ENCODE measurements around the gene MAP4. TPM values are rescaled to one million over a fixed set of nuclear protein-coding genes. Genes with fewer than 3 reads are reported as not detected.

MAP4 gene
- total and polyA plus RNA-seq, 2 donors (not counting 1 experiment from before 2014, with no cell fraction given): 39.2 to 132 TPM

DNA sequence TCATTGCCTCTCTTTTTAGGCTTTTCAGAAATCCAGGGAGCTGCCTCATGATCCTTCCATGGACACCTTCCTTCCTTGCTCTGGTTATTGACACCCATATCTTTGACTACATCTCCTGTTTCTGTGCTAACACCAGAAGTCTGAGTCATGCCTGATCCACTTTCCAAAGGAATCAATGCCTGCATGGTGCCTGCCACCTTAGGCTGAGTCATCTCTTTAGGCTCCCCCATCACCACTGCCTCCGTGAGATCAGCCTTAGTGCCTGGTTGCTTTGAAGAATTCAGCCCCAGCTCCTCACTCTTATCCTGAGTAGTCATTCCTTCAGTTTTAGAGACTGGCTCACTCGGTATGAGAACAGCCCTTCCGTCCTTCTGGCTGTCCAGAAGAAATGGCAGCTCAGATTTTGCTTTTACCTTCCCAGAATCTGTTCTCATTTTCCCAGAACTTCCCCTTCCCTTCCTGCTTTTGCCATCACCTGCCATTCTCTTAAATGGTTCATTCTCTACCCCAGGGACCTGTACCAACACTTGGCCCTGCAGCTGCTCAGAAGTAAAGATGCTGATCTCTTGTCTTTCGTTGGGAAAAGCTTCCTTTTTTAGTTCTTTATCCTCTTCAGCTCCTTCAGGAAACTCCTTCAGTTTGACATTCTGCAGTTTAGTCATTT lies 105.3 kb downstream of the MAP4 start:
- no peaks in the 10 kb centered on the region for H3K9me3 ChIP-seq (ENCODE audit: control extremely low read depth in 1 of 3, control insufficient read depth in 2 of 3, insufficient read depth in 1 of 3, low read length in 2 of 3)
- DNase-seq (no peak), ATAC-seq (ENCODE audit: low read depth) (no peak)
- no peak overlapping the region for H3K4me2 ChIP-seq (replicated peaks; ENCODE audit: low read depth, low read length, poor library complexity, severe bottlenecking)
- H3K4me3 ChIP-seq (ENCODE audit: control extremely low read depth in 1 of 5, extremely low read depth in 1 of 5, insufficient read depth in 1 of 5, low read depth in 2 of 5, low read length in 4 of 5): no peak overlapping the region
- H3K27me3 ChIP-seq (replicated peaks in 1 of 4; ENCODE audit: control extremely low read depth in 1 of 4, control insufficient read depth in 3 of 4, insufficient read depth in 4 of 4, low read length in 3 of 4): no peaks in the 10 kb centered on the region
- H3K79me2 ChIP-seq (ENCODE audit: control insufficient read depth, insufficient read depth, low read length): no peaks in the 10 kb centered on the region
- Mint-ChIP-seq H3K4me3 (no peak overlapping the region), H3K9me3 (ENCODE audit: insufficient read depth) (no peaks in the 10 kb centered on the region), H3K4me1 (no peaks in the 10 kb centered on the region), H3K27me3 (no peaks in the 10 kb centered on the region), H3K27ac (no peak overlapping the region)
- peaks cover 17 to 36% of the 10 kb centered on the region in 2 experiments for H3K36me3 ChIP-seq (replicated peaks in 1 of 2; ENCODE audit: control extremely low read depth in 1 of 2, control insufficient read depth in 1 of 2, extremely low read depth in 1 of 2, insufficient read depth in 2 of 2, low read length in 1 of 2)
- H3K4me1 ChIP-seq (ENCODE audit: control insufficient read depth in 2 of 2, insufficient read depth in 2 of 2, low read length in 2 of 2): no peaks in the 10 kb centered on the region
- no peak overlapping the region for H3K9ac ChIP-seq (ENCODE audit: low read length)
- CTCF ChIA-PET: no interaction called here
- POLR2A ChIA-PET: no interaction called here
- H4K20me1 ChIP-seq (ENCODE audit: control insufficient read depth, insufficient read depth, low read length, poor library complexity, severe bottlenecking): no peaks in the 10 kb centered on the region
- H2AFZ ChIP-seq (ENCODE audit: insufficient read depth, low read depth, low read length, poor library complexity, severe bottlenecking): no peak overlapping the region
- WGBS (ENCODE audit: insufficient coverage): 100% methylated on average over 4 of the region's 4 CpGs
- intact Hi-C loops (cut with micrococcal nuclease): no loop called here
- TF ChIP-seq CTCF (IDR thresholded peaks at IDR 0.05) (no peak), EZH2 (IDR thresholded peaks at IDR 0.05; ENCODE audit: borderline replicate concordance, insufficient read depth, low read depth, low read length, poor library complexity, severe bottlenecking) (no peak)
- no peak overlapping the region for H3K27ac ChIP-seq (ENCODE audit: low read length in 2 of 2)

- Histone ChIP-seq H3K9ac (ENCODE audit: low read length) (no peak overlapping the region), H4K20me1 (ENCODE audit: control insufficient read depth, insufficient read depth, low read length, poor library complexity, severe bottlenecking) (no peaks in the 10 kb centered on the region)
Measured at GRCh38 chr3:47910233-47910632, 106.0 kb downstream of the MAP4 start.

More at GRCh38 chr3:47910233-47910632, 106.0 kb downstream of the MAP4 start:
- no peak overlapping the region for H3K4me3 Mint-ChIP-seq
- no peaks in the 10 kb centered on the region for H3K4me1 Mint-ChIP-seq
- Histone ChIP-seq H3K4me1 (ENCODE audit: control insufficient read depth in 2 of 2, insufficient read depth in 2 of 2, low read length in 2 of 2) (no peaks in the 10 kb centered on the region), H2AFZ (ENCODE audit: insufficient read depth, low read depth, low read length, poor library complexity, severe bottlenecking) (no peak overlapping the region), H3K36me3 (replicated peaks in 1 of 2; ENCODE audit: control extremely low read depth in 1 of 2, control insufficient read depth in 1 of 2, extremely low read depth in 1 of 2, insufficient read depth in 2 of 2, low read length in 1 of 2) (peaks cover 14 to 33% of the 10 kb centered on the region in 2 experiments), H3K4me3 (ENCODE audit: control extremely low read depth in 1 of 5, extremely low read depth in 1 of 5, insufficient read depth in 1 of 5, low read depth in 2 of 5, low read length in 4 of 5) (no peak overlapping the region), H3K27me3 (replicated peaks in 1 of 4; ENCODE audit: control extremely low read depth in 1 of 4, control insufficient read depth in 3 of 4, insufficient read depth in 4 of 4, low read length in 3 of 4) (no peaks in the 10 kb centered on the region), H3K79me2 (ENCODE audit: control insufficient read depth, insufficient read depth, low read length) (no peaks in the 10 kb centered on the region), H3K9me3 (ENCODE audit: control extremely low read depth in 1 of 3, control insufficient read depth in 2 of 3, insufficient read depth in 1 of 3, low read length in 2 of 3) (no peaks in the 10 kb centered on the region), H3K27ac (ENCODE audit: low read length in 2 of 2) (no peak overlapping the region), H3K4me2 (replicated peaks; ENCODE audit: low read depth, low read length, poor library complexity, severe bottlenecking) (no peak overlapping the region)
- ATAC-seq (ENCODE audit: low read depth): no peak
- POLR2A ChIA-PET: no interaction called here
- intact Hi-C loops (cut with micrococcal nuclease): no loop called here
- WGBS (ENCODE audit: insufficient coverage): no CpG with 5 or more reads among the region's 1 CpG
- H3K27me3 Mint-ChIP-seq: no peaks in the 10 kb centered on the region
- CTCF ChIA-PET: interaction anchor here (1.3 kb wide), 1 partner anchor 9 kb away, joined by 4 read pairs; no protein-coding TSS in a partner anchor
- TF ChIP-seq CTCF (IDR thresholded peaks at IDR 0.05): no peak
- no peak for TF ChIP-seq EZH2 (IDR thresholded peaks at IDR 0.05; ENCODE audit: borderline replicate concordance, insufficient read depth, low read depth, low read length, poor library complexity, severe bottlenecking)
- no peak overlapping the region for H3K27ac Mint-ChIP-seq
- H3K9me3 Mint-ChIP-seq (ENCODE audit: insufficient read depth): no peaks in the 10 kb centered on the region
- DNase-seq: no peak
